GM19025 (cell line): Measurements from ENCODE around the gene ALS2CL.

Source experiments
- ATAC-seq: cut with Tn5 transposase; IDR thresholded peaks from one replicate; pipeline ENCODE4 v1.9.1; 2021; ENCODE audit warnings: mild to moderate bottlenecking, low read depth, moderate library complexity; ENCODE audit not compliant: unreplicated experiment

Gene ALS2CL

DNA sequence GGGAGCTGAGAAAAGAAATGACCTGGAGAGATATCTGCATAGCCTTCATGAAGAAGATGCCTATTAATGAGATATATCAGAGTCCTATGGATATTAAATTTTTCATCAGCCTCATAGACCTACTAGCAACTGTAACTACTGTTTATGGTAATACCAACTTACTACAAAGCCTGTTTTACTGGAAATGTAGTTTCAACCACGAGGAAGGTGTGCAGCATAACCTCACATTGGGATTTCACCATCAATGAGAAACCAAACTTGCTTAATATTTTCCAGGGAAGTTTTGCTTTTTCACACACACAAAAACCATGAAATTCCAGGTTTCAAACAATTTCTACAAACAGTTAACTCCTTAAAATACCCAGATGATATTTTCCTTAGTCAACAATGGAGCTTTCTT lies 49.8 kb downstream of the ALS2CL start:
- no peak for ATAC-seq

DNA sequence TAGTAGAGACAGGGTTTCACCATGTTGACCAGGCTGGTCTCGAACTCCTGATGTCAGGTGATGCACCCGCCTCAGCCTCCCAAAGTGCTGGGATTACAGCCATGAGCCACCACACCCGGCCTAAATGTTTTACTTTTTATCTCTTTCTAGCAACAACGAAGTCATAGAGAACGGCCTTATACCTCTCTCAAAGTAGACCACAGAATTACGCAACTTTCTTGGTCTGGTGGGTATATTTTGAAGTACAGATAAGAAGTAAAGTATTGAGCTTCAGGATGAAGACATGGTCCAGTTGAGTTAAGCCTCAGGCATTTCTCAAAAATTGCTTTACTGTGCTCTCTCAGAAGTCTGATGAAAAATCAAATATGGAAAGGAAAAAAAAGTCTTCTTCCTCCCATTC lies 50.5 kb downstream of the ALS2CL start:
- no peak for ATAC-seq

DNA sequence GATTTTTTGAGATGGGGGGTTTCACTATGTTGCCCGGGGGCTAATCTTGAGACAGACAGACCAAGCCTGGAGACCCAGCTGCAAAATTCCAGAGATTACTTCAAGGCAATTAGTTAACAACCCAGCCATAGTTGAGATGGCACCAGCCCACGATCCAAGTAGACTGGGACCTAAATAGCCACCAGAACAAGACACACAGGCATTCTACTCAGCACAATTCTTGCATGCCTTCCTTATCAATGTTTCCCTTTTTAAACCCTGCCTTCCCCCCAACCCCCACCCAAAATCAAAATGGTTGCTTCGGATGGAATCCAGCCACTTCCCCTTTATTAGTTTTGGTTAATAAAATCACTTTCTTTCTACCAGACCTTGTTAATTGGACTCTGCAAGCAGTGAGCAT lies 52.6 kb downstream of the ALS2CL start:
- no peak for ATAC-seq

DNA sequence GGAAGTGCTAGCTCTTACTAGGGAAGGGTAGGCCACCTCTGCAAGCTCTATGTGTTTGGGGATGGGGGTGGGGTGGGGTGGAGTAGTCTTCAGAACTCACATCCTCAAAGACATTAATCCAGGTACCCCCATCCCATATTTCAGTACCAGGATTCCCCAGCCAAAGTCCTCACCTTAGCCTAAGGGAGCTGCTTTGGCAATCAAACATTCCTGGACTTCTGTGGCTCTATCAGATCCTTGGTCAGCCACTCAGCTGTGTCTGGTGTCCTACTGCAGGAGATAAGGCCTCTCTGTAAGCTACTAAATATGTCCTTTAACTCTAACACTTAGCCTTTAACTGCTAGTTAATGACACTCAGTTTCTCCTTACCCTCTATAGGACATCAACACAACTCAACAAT lies 54.3 kb downstream of the ALS2CL start:
- ATAC-seq: no peak

DNA sequence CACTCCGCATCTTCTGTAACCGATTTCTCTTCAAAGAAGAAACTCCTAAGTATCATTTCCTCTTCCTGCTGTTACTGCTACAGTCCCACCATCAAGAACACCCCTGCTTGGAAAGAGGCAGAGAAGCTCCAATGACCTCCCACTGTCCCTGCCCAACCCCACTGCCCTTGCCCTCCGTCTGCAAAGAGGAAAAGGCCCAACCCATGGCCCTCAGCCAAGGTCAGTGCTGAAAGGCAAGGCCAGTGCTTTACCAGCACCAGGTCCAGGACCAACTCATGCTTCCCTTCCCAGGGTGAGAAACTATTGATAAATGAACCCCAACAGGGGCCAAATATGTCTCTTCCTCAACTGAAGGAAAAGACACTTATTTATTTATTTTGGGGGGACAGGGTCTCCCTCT lies 58.6 kb downstream of the ALS2CL start:
- no peak for ATAC-seq

DNA sequence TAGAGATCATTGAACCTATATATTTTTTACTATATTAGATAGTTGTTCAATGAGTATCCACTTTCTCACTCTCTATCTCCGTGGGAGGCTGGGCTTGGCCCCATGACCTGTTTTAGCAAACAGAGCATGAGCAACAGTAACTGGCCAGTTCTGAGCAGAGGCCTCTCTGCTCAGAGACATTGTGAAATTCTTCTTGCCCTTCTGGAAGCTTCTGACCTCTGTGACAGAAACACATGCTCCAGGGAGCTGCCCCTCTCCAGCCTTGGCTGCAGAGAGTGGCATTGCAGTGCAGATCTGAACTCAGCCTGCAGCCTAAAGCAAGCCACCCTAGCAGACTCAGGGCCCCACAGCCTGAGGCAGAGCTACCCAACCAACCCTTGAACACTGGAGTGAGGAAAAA lies 60.7 kb downstream of the ALS2CL start:
- ATAC-seq: no peak

DNA sequence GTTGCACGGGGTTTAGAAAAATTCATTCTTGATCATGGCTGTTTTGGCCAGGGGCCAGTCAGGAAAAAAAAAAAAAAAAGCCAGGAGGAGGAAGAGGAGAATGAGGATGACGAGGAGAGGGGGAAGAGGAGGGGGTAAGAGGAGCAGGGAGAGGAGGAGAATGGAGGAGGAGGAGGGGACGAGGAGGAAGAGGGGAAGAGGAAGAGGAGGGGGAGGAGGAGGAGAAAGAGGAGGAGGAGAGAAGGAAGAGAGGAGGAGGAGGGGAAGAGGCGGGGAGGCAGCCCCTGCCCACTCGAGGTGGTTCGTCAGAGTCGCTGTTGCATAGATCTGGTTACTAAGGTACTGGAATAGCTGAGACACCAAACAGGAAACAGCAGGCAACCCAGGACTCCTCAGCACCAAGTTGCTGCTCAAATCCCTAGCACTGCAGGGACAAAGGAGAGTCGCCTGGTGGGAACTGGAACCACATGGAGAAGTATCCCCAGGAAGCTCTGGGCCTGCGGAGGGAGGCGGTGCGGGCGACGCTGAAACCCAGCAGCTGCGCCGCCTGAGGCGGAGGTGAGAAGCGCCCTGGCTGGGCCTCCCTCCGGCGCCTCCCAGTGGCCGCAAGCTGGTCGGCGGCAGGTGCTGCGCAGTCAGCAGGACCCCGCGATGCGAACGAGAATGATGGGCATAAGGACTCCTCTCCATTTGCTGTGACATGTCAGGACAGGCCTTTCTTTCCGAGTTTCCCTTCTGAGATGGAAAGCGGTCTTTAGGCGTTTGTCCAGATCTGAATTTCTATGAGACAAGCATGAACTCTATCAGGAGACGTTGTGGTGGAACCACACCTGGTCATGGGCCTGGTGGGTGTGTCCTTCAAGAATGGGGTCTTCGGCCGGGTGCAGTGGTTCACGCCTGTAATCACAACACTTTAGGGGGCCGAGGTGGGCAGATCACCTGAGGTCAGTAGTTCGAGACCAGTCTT lies 63.6 kb downstream of the ALS2CL start:
- peak; percentile 75 for ATAC-seq

DNA sequence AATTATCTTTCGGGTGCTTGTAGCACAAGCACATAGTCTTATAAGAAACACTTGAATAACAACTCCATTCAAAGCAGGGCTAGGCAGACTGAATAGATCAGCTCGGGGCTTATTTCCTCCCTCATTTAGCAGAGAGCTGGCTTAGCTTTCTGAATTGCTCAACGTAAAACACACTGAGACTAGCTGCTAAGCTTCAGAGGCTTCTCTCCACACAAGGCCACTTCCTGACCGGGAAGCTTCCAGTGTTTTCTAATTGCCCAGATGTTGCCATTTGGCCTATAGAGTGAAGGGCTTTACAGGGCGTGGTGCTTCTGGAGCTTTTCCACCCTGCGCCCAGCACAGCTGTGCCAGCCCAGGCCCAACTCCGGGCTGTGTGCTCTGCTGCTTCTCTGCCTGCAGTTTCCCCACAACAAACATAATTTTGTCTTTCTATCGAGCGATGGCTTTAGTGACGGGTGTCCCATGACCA lies 64.5 kb downstream of the ALS2CL start:
- no peak for ATAC-seq

DNA sequence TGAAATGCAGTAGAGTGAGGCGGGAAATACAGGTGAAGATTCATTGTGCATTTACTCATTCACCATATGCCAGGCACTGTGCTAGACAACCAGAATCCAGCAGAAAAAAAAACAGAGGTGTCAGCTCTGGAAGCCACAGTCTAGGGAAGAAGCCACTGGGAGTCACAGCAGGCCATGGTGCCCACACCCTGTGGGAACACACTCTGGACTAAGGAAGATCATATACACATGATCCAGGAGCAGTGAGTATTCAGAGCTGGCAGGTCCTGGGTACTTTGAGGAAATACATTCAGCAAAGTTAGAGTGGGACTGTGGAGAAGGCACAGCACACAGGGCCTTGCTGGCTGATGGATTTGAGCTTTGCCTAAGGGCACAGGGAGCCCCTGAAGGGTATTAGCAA lies 66.4 kb downstream of the ALS2CL start:
- ATAC-seq: no peak

DNA sequence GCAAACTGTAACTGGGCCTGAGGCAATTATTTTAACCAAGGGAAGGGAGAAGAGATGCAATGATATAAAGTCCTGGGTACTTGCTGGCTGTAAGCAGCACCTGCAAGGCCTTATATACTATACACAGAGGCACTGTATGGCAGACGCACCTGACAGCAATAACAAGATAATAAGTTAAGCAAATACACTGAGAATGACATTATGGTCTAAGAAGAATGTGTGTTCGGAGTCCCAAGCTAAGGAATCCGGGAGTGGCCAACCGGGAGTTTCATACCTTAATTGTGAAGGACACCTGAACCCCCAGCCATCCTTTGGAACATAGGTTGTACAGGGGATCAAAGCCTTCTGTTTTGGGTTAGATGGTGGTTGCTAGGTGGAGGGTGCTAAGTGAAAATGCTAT lies 67.4 kb downstream of the ALS2CL start:
- no peak for ATAC-seq

DNA sequence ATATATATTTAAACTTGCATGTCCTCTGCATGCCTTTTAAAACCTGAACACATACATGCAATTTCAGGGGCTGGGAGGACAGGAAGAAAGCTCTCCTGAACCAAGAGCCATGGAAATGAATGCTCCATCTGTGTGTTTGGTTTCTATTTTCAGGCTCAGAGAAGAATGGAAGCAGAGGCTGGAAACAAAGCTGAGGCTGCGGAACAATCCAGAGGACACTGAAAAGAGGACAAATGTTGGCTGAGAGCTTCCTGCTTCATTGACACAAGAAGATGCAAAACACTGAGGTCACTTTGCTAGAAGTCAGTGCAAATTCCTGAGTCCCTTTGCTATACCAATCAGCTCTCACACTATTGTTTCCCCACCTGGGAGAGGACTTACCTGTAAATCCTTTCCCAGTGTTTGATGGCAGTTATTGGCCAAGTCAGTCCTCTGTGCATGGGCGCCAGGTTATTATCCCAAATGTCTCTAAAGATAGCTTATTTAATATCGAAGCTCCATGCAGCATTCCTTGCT lies 68.4 kb downstream of the ALS2CL start:
- ATAC-seq: no peak

DNA sequence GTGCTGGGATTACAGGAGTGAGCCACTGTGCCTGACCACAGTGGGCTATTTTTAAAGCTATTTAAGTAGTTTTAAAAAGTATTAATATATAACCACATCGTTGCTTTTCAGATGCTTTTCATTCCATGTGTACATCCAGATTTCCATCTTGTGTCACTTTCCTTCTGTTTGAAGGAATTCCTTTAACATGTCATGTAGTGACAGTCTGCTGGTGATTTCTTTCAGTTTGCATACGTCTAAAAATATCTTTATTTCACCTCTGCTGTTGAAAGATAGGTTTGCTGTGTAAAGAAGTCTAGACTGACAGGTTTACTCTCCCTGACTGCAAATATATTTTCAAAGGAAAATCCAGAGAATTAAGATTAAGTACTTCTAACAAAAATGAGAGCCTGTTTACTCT lies 68.9 kb downstream of the ALS2CL start:
- no peak for ATAC-seq

DNA sequence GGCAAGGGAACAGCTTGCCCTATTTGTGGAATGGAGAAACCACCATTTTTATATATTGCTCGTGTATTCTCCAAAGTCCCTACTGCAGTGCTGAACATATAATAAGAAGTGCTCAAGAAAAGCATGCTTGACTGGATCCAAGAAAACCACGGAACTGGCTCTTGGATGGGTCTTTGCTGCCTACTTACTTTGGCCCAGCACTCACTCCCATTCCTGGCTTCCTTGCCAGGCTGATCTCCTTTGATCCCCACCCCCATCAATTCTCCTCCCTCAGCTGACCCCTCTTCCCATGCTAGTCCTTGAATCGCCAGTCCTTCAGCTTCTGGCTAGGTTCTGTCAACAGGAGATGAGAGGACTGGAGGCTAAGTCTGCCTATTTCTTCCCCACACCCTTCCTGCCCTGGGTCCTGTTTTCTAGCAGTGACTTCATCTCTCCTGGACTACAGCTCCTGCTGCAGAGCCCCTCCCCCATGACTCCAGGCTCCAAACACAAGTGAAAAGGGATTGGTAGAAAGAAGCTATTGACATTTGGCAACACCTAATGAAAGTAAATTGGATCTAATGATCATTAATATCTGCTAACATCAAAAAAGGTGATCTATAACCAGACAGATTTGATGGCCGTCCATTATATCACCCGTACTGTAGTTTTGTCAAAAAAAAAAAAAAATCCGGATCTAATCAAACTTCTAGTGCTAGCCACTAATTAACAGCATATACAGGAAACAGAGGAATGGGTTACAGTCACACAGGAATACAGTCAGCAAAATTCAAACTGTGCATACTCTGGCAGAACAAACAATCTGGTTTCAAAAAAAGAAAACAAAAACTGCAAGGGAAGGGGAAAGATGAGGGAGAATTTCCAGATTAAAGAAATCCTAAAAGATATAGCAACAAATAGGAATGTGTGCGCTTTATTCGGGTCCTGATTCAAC lies 73.4 kb downstream of the ALS2CL start:
- ATAC-seq: no peak
